B cell (primary cell): ENCODE results near the gene CFTR.

Experiments
- EZH2 ChIP-seq: IDR thresholded peaks from 2 replicates; pipeline ENCODE4 v1.6.1; 2012; ENCODE audit warnings: borderline replicate concordance, low read depth, mild to moderate bottlenecking, moderate library complexity, low read length; ENCODE audit not compliant: insufficient read depth, poor library complexity, severe bottlenecking
- TF ChIP-seq, protein P1 (sequence below): fragments of 200-600 bp; IDR thresholded peaks from one replicate; pipeline ENCODE4 v1.8.0; 2022; ENCODE audit warnings: antibody characterized with exemption, mild to moderate bottlenecking

- TF ChIP-seq, protein P1, sequence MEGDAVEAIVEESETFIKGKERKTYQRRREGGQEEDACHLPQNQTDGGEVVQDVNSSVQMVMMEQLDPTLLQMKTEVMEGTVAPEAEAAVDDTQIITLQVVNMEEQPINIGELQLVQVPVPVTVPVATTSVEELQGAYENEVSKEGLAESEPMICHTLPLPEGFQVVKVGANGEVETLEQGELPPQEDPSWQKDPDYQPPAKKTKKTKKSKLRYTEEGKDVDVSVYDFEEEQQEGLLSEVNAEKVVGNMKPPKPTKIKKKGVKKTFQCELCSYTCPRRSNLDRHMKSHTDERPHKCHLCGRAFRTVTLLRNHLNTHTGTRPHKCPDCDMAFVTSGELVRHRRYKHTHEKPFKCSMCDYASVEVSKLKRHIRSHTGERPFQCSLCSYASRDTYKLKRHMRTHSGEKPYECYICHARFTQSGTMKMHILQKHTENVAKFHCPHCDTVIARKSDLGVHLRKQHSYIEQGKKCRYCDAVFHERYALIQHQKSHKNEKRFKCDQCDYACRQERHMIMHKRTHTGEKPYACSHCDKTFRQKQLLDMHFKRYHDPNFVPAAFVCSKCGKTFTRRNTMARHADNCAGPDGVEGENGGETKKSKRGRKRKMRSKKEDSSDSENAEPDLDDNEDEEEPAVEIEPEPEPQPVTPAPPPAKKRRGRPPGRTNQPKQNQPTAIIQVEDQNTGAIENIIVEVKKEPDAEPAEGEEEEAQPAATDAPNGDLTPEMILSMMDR = no peak
- TF ChIP-seq EZH2 = no peak
These were observed 88.0 kb downstream of the CFTR start for GRCh38 chr7:117567781-117568180.
